ENCODE results near the gene CDC25B. TPM values are rescaled to one million over a fixed set of nuclear protein-coding genes. Genes with fewer than 3 reads are reported as not detected.

The CDC25B gene
- total and polyA plus RNA-seq, 2 of the 13 experiments (the other 11 are each of a cell fraction or from before 2014, with no cell fraction given) = 14.5 to 19.4 TPM

DNA sequence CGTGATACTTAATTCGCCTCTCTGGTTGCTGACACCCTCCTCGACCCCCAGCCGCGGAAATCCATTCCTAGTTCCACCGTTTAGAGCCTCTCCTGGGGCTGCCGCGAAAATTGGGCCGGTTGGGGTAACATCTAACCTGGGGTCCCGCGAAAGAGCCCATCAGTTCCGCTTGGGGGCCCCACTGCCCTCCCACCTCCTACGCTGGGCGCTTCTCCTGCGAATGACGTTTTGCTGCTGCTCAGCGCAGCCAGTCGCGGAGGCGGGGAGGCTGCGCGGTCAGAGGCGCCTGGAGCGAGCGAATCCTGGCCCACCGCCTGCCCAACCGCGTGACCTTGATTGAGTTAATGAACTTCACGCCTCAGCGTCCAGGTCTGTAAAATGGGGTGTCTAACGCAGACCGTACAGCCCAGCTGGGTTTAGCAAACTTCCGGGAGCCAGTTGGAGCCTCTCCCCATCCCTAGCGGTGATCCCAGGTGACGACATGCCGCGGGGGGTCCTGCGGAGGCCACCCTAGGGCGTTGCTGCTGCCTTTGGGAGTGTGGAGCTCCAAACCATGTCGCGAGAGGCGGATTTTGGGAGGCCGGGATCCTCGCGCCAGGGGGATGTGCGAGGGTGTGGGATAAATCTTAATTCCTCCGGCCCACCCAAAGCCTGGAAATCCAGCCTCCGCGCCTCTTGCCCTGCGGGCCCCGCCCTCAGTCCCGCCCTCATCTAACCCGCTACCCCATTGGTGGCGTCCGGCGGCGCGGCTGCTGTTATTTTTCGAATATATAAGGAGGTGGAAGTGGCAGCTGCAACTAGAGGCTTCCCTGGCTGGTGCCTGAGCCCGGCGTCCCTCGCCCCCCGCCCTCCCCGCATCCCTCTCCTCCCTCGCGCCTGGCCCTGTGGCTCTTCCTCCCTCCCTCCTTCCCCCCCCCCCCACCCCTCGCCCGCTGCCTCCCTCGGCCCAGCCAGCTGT, at the start of gene CDC25B (continued):
- TF ChIP-seq, protein P1, sequence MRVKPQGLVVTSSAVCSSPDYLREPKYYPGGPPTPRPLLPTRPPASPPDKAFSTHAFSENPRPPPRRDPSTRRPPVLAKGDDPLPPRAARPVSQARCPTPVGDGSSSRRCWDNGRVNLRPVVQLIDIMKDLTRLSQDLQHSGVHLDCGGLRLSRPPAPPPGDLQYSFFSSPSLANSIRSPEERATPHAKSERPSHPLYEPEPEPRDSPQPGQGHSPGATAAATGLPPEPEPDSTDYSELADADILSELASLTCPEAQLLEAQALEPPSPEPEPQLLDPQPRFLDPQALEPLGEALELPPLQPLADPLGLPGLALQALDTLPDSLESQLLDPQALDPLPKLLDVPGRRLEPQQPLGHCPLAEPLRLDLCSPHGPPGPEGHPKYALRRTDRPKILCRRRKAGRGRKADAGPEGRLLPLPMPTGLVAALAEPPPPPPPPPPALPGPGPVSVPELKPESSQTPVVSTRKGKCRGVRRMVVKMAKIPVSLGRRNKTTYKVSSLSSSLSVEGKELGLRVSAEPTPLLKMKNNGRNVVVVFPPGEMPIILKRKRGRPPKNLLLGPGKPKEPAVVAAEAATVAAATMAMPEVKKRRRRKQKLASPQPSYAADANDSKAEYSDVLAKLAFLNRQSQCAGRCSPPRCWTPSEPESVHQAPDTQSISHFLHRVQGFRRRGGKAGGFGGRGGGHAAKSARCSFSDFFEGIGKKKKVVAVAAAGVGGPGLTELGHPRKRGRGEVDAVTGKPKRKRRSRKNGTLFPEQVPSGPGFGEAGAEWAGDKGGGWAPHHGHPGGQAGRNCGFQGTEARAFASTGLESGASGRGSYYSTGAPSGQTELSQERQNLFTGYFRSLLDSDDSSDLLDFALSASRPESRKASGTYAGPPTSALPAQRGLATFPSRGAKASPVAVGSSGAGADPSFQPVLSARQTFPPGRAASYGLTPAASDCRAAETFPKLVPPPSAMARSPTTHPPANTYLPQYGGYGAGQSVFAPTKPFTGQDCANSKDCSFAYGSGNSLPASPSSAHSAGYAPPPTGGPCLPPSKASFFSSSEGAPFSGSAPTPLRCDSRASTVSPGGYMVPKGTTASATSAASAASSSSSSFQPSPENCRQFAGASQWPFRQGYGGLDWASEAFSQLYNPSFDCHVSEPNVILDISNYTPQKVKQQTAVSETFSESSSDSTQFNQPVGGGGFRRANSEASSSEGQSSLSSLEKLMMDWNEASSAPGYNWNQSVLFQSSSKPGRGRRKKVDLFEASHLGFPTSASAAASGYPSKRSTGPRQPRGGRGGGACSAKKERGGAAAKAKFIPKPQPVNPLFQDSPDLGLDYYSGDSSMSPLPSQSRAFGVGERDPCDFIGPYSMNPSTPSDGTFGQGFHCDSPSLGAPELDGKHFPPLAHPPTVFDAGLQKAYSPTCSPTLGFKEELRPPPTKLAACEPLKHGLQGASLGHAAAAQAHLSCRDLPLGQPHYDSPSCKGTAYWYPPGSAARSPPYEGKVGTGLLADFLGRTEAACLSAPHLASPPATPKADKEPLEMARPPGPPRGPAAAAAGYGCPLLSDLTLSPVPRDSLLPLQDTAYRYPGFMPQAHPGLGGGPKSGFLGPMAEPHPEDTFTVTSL (CRISPR knock-in tag; IDR thresholded peaks at IDR 0.05; ENCODE audit: borderline replicate concordance) = no peak
- TF ChIP-seq RBAK (CRISPR knock-in tag; IDR thresholded peaks at IDR 0.05) = no peak
- no peak for TF ChIP-seq SIX1 (CRISPR knock-in tag; IDR thresholded peaks at IDR 0.05; ENCODE audit: borderline replicate concordance)
- TF ChIP-seq ZNF589 (CRISPR knock-in tag; conservative IDR thresholded peaks at IDR 0.05) = no peak
- no peak for TF ChIP-seq CBX2 (IDR thresholded peaks at IDR 0.05; ENCODE audit: low read depth, low read length)
- TF ChIP-seq CBX2 (CRISPR knock-in tag; IDR thresholded peaks at IDR 0.05; ENCODE audit: low read depth) = 0 out of 2 replicates have a peak, but pooled peaks have one; percentile 19
- TF ChIP-seq ZNF274 (CRISPR knock-in tag; IDR thresholded peaks at IDR 0.05) = no peak
- no peak for TF ChIP-seq MED8 (CRISPR knock-in tag; IDR thresholded peaks at IDR 0.05; ENCODE audit: insufficient replicate concordance)
- no peak; the same call in 1 of the 2 replicates for TF ChIP-seq CBX5 (CRISPR knock-in tag; IDR thresholded peaks at IDR 0.05; ENCODE audit: borderline replicate concordance)
- TF ChIP-seq AGO2 (optimal IDR thresholded peaks at IDR 0.05; ENCODE audit: low read depth, low read length) = peak; percentile 51
- TF ChIP-seq, protein P2, sequence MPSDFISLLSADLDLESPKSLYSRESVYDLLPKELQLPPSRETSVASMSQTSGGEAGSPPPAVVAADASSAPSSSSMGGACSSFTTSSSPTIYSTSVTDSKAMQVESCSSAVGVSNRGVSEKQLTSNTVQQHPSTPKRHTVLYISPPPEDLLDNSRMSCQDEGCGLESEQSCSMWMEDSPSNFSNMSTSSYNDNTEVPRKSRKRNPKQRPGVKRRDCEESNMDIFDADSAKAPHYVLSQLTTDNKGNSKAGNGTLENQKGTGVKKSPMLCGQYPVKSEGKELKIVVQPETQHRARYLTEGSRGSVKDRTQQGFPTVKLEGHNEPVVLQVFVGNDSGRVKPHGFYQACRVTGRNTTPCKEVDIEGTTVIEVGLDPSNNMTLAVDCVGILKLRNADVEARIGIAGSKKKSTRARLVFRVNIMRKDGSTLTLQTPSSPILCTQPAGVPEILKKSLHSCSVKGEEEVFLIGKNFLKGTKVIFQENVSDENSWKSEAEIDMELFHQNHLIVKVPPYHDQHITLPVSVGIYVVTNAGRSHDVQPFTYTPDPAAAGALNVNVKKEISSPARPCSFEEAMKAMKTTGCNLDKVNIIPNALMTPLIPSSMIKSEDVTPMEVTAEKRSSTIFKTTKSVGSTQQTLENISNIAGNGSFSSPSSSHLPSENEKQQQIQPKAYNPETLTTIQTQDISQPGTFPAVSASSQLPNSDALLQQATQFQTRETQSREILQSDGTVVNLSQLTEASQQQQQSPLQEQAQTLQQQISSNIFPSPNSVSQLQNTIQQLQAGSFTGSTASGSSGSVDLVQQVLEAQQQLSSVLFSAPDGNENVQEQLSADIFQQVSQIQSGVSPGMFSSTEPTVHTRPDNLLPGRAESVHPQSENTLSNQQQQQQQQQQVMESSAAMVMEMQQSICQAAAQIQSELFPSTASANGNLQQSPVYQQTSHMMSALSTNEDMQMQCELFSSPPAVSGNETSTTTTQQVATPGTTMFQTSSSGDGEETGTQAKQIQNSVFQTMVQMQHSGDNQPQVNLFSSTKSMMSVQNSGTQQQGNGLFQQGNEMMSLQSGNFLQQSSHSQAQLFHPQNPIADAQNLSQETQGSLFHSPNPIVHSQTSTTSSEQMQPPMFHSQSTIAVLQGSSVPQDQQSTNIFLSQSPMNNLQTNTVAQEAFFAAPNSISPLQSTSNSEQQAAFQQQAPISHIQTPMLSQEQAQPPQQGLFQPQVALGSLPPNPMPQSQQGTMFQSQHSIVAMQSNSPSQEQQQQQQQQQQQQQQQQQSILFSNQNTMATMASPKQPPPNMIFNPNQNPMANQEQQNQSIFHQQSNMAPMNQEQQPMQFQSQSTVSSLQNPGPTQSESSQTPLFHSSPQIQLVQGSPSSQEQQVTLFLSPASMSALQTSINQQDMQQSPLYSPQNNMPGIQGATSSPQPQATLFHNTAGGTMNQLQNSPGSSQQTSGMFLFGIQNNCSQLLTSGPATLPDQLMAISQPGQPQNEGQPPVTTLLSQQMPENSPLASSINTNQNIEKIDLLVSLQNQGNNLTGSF (CRISPR knock-in tag; IDR thresholded peaks at IDR 0.05) = no peak
- TF ChIP-seq ZNF546 (CRISPR knock-in tag; conservative IDR thresholded peaks at IDR 0.05) = 0 out of 2 replicates have a peak, but pooled peaks have one; percentile 64

Measured in HepG2 (cell line).